ENCODE results near the gene ITPA. TPM values are rescaled to one million over a fixed set of nuclear protein-coding genes. Genes with fewer than 3 reads are reported as not detected.

Gene ITPA
- total RNA-seq, 5 donors from 2014 or later (not counting 1 experiment from before 2014, with no cell fraction given) = 41.6 to 67.6 (median 61.8) TPM

- ChIA-PET POLR2A (interaction anchor here in 1 of 2 donors (0.6 to 0.7 kb wide), 2 partner anchors 12 to 119 kb away, joined by 3 to 6 read pairs; no protein-coding TSS in a partner anchor), CTCF (interaction anchor here (0.6 to 0.7 kb wide), 3 partner anchors 9 to 58 kb away, joined by 4 read pairs; no protein-coding TSS in a partner anchor)
- H3K4me3 ChIP-seq (ENCODE audit: control insufficient read depth in 1 of 2, extremely low read depth in 1 of 2, low read length in 1 of 2) = peak within 1 kb of the TSS; percentile 75 to 91
- Mint-ChIP-seq H3K27ac (peak within 1 kb of the TSS; percentile 48 to 81), H3K4me3 (peak within 1 kb of the TSS; percentile 78 to 86 (median 80)), H3K27me3 (peaks cover 6 to 31% of the 10 kb centered on the region in 2 donors), H3K9me3 (no peaks in the 10 kb centered on the region), H3K36me3 (peaks cover 3% of the 10 kb centered on the region), H3K4me1 (peaks cover 21 to 27% (median 25%) of the 10 kb centered on the region in 3 donors)
- H3K27me3 ChIP-seq (replicated peaks in 1 of 2; ENCODE audit: control insufficient read depth in 2 of 2, extremely low read depth in 1 of 2, insufficient read depth in 2 of 2, low read length in 1 of 2) = peaks cover 5 to 42% of the 10 kb centered on the region in 2 experiments
- no peaks in the 10 kb centered on the region for H3K36me3 ChIP-seq (ENCODE audit: control insufficient read depth in 2 of 2, extremely low read depth in 1 of 2, insufficient read depth in 1 of 2, low read length in 1 of 2)
- peaks cover 2 to 26% of the 10 kb centered on the region in 2 experiments for H3K4me1 ChIP-seq (ENCODE audit: control insufficient read depth in 1 of 2, extremely low read depth in 1 of 2, insufficient read depth in 2 of 2, low read length in 2 of 2)
- DNase-seq = peak; percentile 52 to 95 (median 91)
- peak; percentile 78 to 95 (median 88) for ATAC-seq (replicated peaks in 1 of 4)
- no peaks in the 10 kb centered on the region for H3K9me3 ChIP-seq
- 0% methylated on average over 52 of the region's 62 CpGs for WGBS (ENCODE audit: insufficient coverage)
- H3K27ac ChIP-seq (ENCODE audit: low read length) = peak within 1 kb of the TSS; percentile 85
Observed at GRCh38 chr20:3172933-3173609, 36.2 kb upstream of the ITPA start, which contains the start of gene LZTS3. TSS of gene LZTS3 (minus strand) at chr20:3173549. CDS start at chr20:3167163, 6,386 bp downstream.

GRCh38 chr20:3173610-3174441 lies 35.5 kb upstream of the ITPA start:
- peak overlapping the region; percentile 75 to 91 for H3K4me3 ChIP-seq (ENCODE audit: control insufficient read depth in 1 of 2, extremely low read depth in 1 of 2, low read length in 1 of 2)
- CTCF ChIA-PET = no interaction called here
- DNase-seq = peak in 34 of 35 experiments; percentile 14 to 96 (median 89)
- H3K27me3 ChIP-seq (replicated peaks in 1 of 2; ENCODE audit: control insufficient read depth in 2 of 2, extremely low read depth in 1 of 2, insufficient read depth in 2 of 2, low read length in 1 of 2) = peaks cover 5 to 35% of the 10 kb centered on the region in 2 experiments
- ATAC-seq (replicated peaks in 1 of 4) = peak; percentile 17 to 92 (median 30)
- WGBS (ENCODE audit: insufficient coverage) = 3% methylated on average over 55 of the region's 84 CpGs
- no peaks in the 10 kb centered on the region for H3K36me3 ChIP-seq (ENCODE audit: control insufficient read depth in 2 of 2, extremely low read depth in 1 of 2, insufficient read depth in 1 of 2, low read length in 1 of 2)
- Mint-ChIP-seq H3K36me3 (peaks cover 3% of the 10 kb centered on the region), H3K4me3 (peak overlapping the region; percentile 78 to 84 (median 80)), H3K4me1 (peaks cover 15 to 21% (median 19%) of the 10 kb centered on the region in 3 donors), H3K9me3 (no peaks in the 10 kb centered on the region), H3K27me3 (peaks cover 0 to 25% of the 10 kb centered on the region in 2 donors), H3K27ac (peak overlapping the region in 1 of 2 donors; percentile 48)
- H3K4me1 ChIP-seq (ENCODE audit: control insufficient read depth in 1 of 2, extremely low read depth in 1 of 2, insufficient read depth in 2 of 2, low read length in 2 of 2) = peaks cover 2 to 21% of the 10 kb centered on the region in 2 experiments
- H3K27ac ChIP-seq (ENCODE audit: low read length) = no peak overlapping the region
- no peaks in the 10 kb centered on the region for H3K9me3 ChIP-seq
- POLR2A ChIA-PET = no interaction called here

GRCh38 chr20:3174442-3175261 lies 34.6 kb upstream of the ITPA start:
- Histone ChIP-seq H3K4me3 (ENCODE audit: control insufficient read depth in 1 of 2, extremely low read depth in 1 of 2, low read length in 1 of 2) (peak overlapping the region; percentile 75 to 91), H3K4me1 (ENCODE audit: control insufficient read depth in 1 of 2, extremely low read depth in 1 of 2, insufficient read depth in 2 of 2, low read length in 2 of 2) (peaks cover 2 to 21% of the 10 kb centered on the region in 2 experiments), H3K9me3 (no peaks in the 10 kb centered on the region), H3K27ac (ENCODE audit: low read length) (no peak overlapping the region), H3K27me3 (replicated peaks in 1 of 2; ENCODE audit: control insufficient read depth in 2 of 2, extremely low read depth in 1 of 2, insufficient read depth in 2 of 2, low read length in 1 of 2) (peaks cover 2 to 29% of the 10 kb centered on the region in 2 experiments), H3K36me3 (ENCODE audit: control insufficient read depth in 2 of 2, extremely low read depth in 1 of 2, insufficient read depth in 1 of 2, low read length in 1 of 2) (no peaks in the 10 kb centered on the region)
- H3K4me3 Mint-ChIP-seq = peak overlapping the region; percentile 78 to 84 (median 80)
- H3K27ac Mint-ChIP-seq = no peak overlapping the region
- H3K27me3 Mint-ChIP-seq = peaks cover 0 to 19% of the 10 kb centered on the region in 2 donors
- CTCF ChIA-PET = no interaction called here
- H3K4me1 Mint-ChIP-seq = peaks cover 14 to 20% (median 19%) of the 10 kb centered on the region in 3 donors
- no peaks in the 10 kb centered on the region for H3K9me3 Mint-ChIP-seq
- H3K36me3 Mint-ChIP-seq = no peaks in the 10 kb centered on the region
- ATAC-seq (replicated peaks in 1 of 4) = no peak
- 28% methylated on average over 2 of the region's 13 CpGs for WGBS (ENCODE audit: insufficient coverage)
- POLR2A ChIA-PET = interaction anchor here in 1 of 2 donors (0.5 kb wide), 1 partner anchor 48 kb away, joined by 3 read pairs; no protein-coding TSS in a partner anchor
- no peak for DNase-seq

- POLR2A ChIA-PET = no interaction called here
- H3K9me3 ChIP-seq = no peaks in the 10 kb centered on the region
- no peaks in the 10 kb centered on the region for H3K36me3 ChIP-seq (ENCODE audit: control insufficient read depth in 2 of 2, extremely low read depth in 1 of 2, insufficient read depth in 1 of 2, low read length in 1 of 2)
- H3K4me1 ChIP-seq (ENCODE audit: control insufficient read depth in 1 of 2, extremely low read depth in 1 of 2, insufficient read depth in 2 of 2, low read length in 2 of 2) = peaks cover 2 to 21% of the 10 kb centered on the region in 2 experiments
- H3K27ac ChIP-seq (ENCODE audit: low read length) = no peak overlapping the region
- Mint-ChIP-seq H3K36me3 (no peaks in the 10 kb centered on the region), H3K4me1 (peaks cover 14 to 20% (median 19%) of the 10 kb centered on the region in 3 donors), H3K27ac (no peak overlapping the region), H3K4me3 (peak overlapping the region; percentile 5 to 80 (median 13)), H3K9me3 (no peaks in the 10 kb centered on the region), H3K27me3 (peaks cover 0 to 17% of the 10 kb centered on the region in 2 donors)
- DNase-seq (no peak), ATAC-seq (replicated peaks in 1 of 4) (no peak)
- peaks cover 2 to 29% of the 10 kb centered on the region in 2 experiments for H3K27me3 ChIP-seq (replicated peaks in 1 of 2; ENCODE audit: control insufficient read depth in 2 of 2, extremely low read depth in 1 of 2, insufficient read depth in 2 of 2, low read length in 1 of 2)
- CTCF ChIA-PET = no interaction called here
- H3K4me3 ChIP-seq (ENCODE audit: control insufficient read depth in 1 of 2, extremely low read depth in 1 of 2, low read length in 1 of 2) = no peak overlapping the region
- WGBS (ENCODE audit: insufficient coverage) = no CpG with 5 or more reads among the region's 1 CpG
Observed at GRCh38 chr20:3175270-3175669, 34.0 kb upstream of the ITPA start.

- no peak overlapping the region for H3K4me3 Mint-ChIP-seq
- DNase-seq (no peak), ATAC-seq (replicated peaks in 1 of 4) (no peak)
- Histone ChIP-seq H3K27me3 (replicated peaks in 1 of 2; ENCODE audit: control insufficient read depth in 2 of 2, extremely low read depth in 1 of 2, insufficient read depth in 2 of 2, low read length in 1 of 2) (peaks cover 2 to 9% of the 10 kb centered on the region in 2 experiments), H3K4me1 (ENCODE audit: control insufficient read depth in 1 of 2, extremely low read depth in 1 of 2, insufficient read depth in 2 of 2, low read length in 2 of 2) (peaks cover 2 to 14% of the 10 kb centered on the region in 2 experiments), H3K27ac (ENCODE audit: low read length) (no peak overlapping the region), H3K36me3 (ENCODE audit: control insufficient read depth in 2 of 2, extremely low read depth in 1 of 2, insufficient read depth in 1 of 2, low read length in 1 of 2) (no peaks in the 10 kb centered on the region), H3K9me3 (no peaks in the 10 kb centered on the region), H3K4me3 (ENCODE audit: control insufficient read depth in 1 of 2, extremely low read depth in 1 of 2, low read length in 1 of 2) (no peak overlapping the region)
- H3K36me3 Mint-ChIP-seq = no peaks in the 10 kb centered on the region
- no peaks in the 10 kb centered on the region for H3K9me3 Mint-ChIP-seq
- H3K4me1 Mint-ChIP-seq = peaks cover 8% of the 10 kb centered on the region in 3 donors
- peaks cover 0 to 10% of the 10 kb centered on the region in 2 donors for H3K27me3 Mint-ChIP-seq
- ChIA-PET CTCF (interaction anchor here in 1 of 2 donors (0.7 kb wide), 1 partner anchor 226 kb away, joined by 4 read pairs; no protein-coding TSS in a partner anchor), POLR2A (no interaction called here)
- H3K27ac Mint-ChIP-seq = no peak overlapping the region
- 86% methylated on average over 1 of the region's 8 CpGs for WGBS (ENCODE audit: insufficient coverage)
Observed at GRCh38 chr20:3177746-3178485, 31.4 kb upstream of the ITPA start.
